HFFc6 (cell line): Measurements from ENCODE around the gene TAF4. TPM values are rescaled to one million over a fixed set of nuclear protein-coding genes. Genes with fewer than 3 reads are reported as not detected.
"Not testable (repeated sequence)": the region's sequence is repeated elsewhere in the genome, so short reads cannot be mapped to it uniquely, and the experiment has no call there.

ENCODE experiments used
- DNase-seq: peaks from one replicate; pipeline ENCODE4 v3.0.0-alpha.2; 2018
- H3K27ac Mint-ChIP-seq: 2 replicates; pipeline ENCODE4 v1.8.0; 2020; ENCODE audit warnings: mild to moderate bottlenecking, mixed read lengths
- H3K27me3 Mint-ChIP-seq: 2 replicates; pipeline ENCODE4 v1.8.0; 2021; ENCODE audit warnings: mild to moderate bottlenecking, moderate library complexity, mixed read lengths; ENCODE audit not compliant: insufficient read depth
- H3K36me3 Mint-ChIP-seq: 2 replicates; pipeline ENCODE4 v1.8.0; 2021; ENCODE audit warnings: low read depth, mixed read lengths
- H3K4me1 Mint-ChIP-seq: 2 replicates; pipeline ENCODE4 v1.8.0; 2020; ENCODE audit warnings: low read depth, mixed read lengths
- H3K4me3 Mint-ChIP-seq: 2 replicates; pipeline ENCODE4 v1.8.0; 2020; ENCODE audit warnings: mild to moderate bottlenecking, moderate library complexity, mixed read lengths
- H3K9me3 Mint-ChIP-seq: 2 replicates; pipeline ENCODE4 v1.8.0; 2020; ENCODE audit warnings: mild to moderate bottlenecking, mixed read lengths
- CTCF ChIP-seq: fragments of 200-600 bp; sonication (generic); IDR thresholded peaks from 2 replicates; pipeline ENCODE4 v1.5.0; 2021; ENCODE audit warnings: antibody characterized with exemption, mild to moderate bottlenecking
- total RNA-seq, 6 experiments: library from RNA; stranded (reverse); fragmentation: NEBNext Ultra II Directional; extraction: Animal tissue kit (Norgen Biotek cat#: 25700); gene quantifications; 2 replicates in 1 of 6; 3 replicates in 5 of 6; pipeline ENCODE4 v1.2.3, GENCODE V29; 2021

The TAF4 gene
- total RNA-seq, 6 experiments from 2014 or later: 9.4 to 11.7 (median 9.9) TPM

DNA sequence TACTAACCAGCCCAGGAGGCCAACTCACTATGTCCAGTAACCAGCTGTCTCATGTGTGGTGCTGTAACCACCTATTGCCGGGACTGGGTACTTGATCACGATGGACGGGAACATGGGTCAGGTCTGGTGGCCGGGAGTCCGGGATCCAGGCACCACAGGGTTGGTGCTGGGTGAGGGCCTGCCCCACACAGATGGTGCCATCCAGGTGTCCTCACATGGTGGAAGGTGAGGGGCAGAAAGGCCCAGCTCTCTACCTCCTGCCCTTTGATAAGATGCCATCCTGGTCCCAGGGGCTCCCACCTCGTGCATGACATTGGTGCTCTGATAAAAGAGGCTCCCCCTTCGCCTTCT lies 116.3 kb downstream of the TAF4 start:
- TF ChIP-seq CTCF: no peak
- H3K4me1 Mint-ChIP-seq: no peaks in the 10 kb centered on the region
- H3K4me3 Mint-ChIP-seq: no peak overlapping the region
- H3K36me3 Mint-ChIP-seq: no peaks in the 10 kb centered on the region
- DNase-seq: no peak
- H3K27ac Mint-ChIP-seq: no peak overlapping the region
- no peaks in the 10 kb centered on the region for H3K9me3 Mint-ChIP-seq
- H3K27me3 Mint-ChIP-seq: peaks cover under 1% of the 10 kb centered on the region; the same call in 1 of the 2 replicates

GRCh38 chr20:61948586-61949362 lies 116.9 kb downstream of the TAF4 start:
- DNase-seq: no peak
- no peaks in the 10 kb centered on the region for H3K27me3 Mint-ChIP-seq
- no peak overlapping the region for H3K27ac Mint-ChIP-seq
- H3K4me1 Mint-ChIP-seq: no peaks in the 10 kb centered on the region
- no peaks in the 10 kb centered on the region for H3K9me3 Mint-ChIP-seq
- H3K4me3 Mint-ChIP-seq: no peak overlapping the region
- TF ChIP-seq CTCF: no peak
- no peaks in the 10 kb centered on the region for H3K36me3 Mint-ChIP-seq

DNA sequence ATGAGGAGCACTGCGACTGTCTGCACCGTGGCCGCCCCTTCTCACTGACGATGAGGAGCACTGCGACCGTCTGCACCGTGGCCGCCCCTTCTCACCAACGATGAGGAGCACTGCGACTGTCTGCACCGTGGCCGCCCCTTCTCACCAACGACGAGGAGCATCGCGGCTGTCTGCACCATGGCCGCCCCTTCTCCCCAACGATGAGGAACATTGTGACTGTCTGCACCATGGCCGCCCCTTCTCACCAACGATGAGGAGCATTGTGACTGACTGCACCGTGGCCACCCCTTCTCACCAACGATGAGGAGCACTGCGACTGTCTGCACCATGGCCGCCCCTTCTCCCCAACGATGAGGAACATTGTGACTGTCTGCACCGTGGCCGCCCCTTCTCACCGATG lies 117.6 kb downstream of the TAF4 start:
- H3K4me3 Mint-ChIP-seq, H3K27ac Mint-ChIP-seq, H3K4me1 Mint-ChIP-seq, H3K27me3 Mint-ChIP-seq, H3K36me3 Mint-ChIP-seq, DNase-seq, H3K9me3 Mint-ChIP-seq: not testable (repeated sequence)

GRCh38 chr20:61945495-61945894 lies 120.2 kb downstream of the TAF4 start:
- not testable (repeated sequence) for H3K9me3 Mint-ChIP-seq

GRCh38 chr20:61944967-61945366 lies 120.7 kb downstream of the TAF4 start:
- not testable (repeated sequence) for H3K4me3 Mint-ChIP-seq, H3K27ac Mint-ChIP-seq, H3K36me3 Mint-ChIP-seq, H3K9me3 Mint-ChIP-seq, DNase-seq, H3K4me1 Mint-ChIP-seq
- H3K27me3 Mint-ChIP-seq: peaks cover 11% of the 10 kb centered on the region

More at GRCh38 chr20:61945495-61945894, 120.2 kb downstream of the TAF4 start:
- DNase-seq, H3K4me3 Mint-ChIP-seq, H3K4me1 Mint-ChIP-seq, H3K27ac Mint-ChIP-seq, H3K27me3 Mint-ChIP-seq, H3K36me3 Mint-ChIP-seq: not testable (repeated sequence)

- Mint-ChIP-seq H3K36me3 (no peaks in the 10 kb centered on the region), H3K4me1 (no peaks in the 10 kb centered on the region), H3K4me3 (no peak overlapping the region), H3K27me3 (peaks cover 11% of the 10 kb centered on the region), H3K9me3 (no peaks in the 10 kb centered on the region), H3K27ac (no peak overlapping the region)
- no peak for DNase-seq
- TF ChIP-seq CTCF: no peak
Measured at GRCh38 chr20:61942526-61942925, 123.2 kb downstream of the TAF4 start.

- TF ChIP-seq CTCF: no peak
- DNase-seq: no peak
- Mint-ChIP-seq H3K9me3 (no peaks in the 10 kb centered on the region), H3K36me3 (no peaks in the 10 kb centered on the region), H3K27ac (no peak overlapping the region), H3K4me3 (no peak overlapping the region), H3K27me3 (peaks cover 11% of the 10 kb centered on the region), H3K4me1 (no peaks in the 10 kb centered on the region)
Measured at GRCh38 chr20:61941721-61942405, 123.8 kb downstream of the TAF4 start.
